ENCODE data around the gene RELL1.

The RELL1 gene

GRCh38 chr4:37717576-37717975, 31.4 kb upstream of the RELL1 start:
- no peak for TF ChIP-seq CTCF (IDR thresholded peaks at IDR 0.05; ENCODE audit: low read depth, low read length)
- no peak overlapping the region for H3K4me3 ChIP-seq (replicated peaks in 1 of 2; ENCODE audit: low read depth in 2 of 2, low read length in 2 of 2)
- peak; percentile 65 to 76 for DNase-seq (ENCODE audit: low read depth in 2 of 2)

- no peak for TF ChIP-seq CTCF (IDR thresholded peaks at IDR 0.05; ENCODE audit: low read depth, low read length)
- H3K4me3 ChIP-seq (replicated peaks in 1 of 2; ENCODE audit: low read depth in 2 of 2, low read length in 2 of 2), result no peak overlapping the region
- DNase-seq (ENCODE audit: low read depth in 2 of 2), result peak; percentile 51 to 65
Measured at GRCh38 chr4:37715889-37716402, 29.8 kb upstream of the RELL1 start.

GRCh38 chr4:37710491-37710890, 24.3 kb upstream of the RELL1 start:
- no peak overlapping the region for H3K4me3 ChIP-seq (replicated peaks in 1 of 2; ENCODE audit: low read depth in 2 of 2, low read length in 2 of 2)
- no peak for TF ChIP-seq CTCF (IDR thresholded peaks at IDR 0.05; ENCODE audit: low read depth, low read length)
- DNase-seq (ENCODE audit: low read depth in 2 of 2), result no peak

- no peak for TF ChIP-seq CTCF (IDR thresholded peaks at IDR 0.05; ENCODE audit: low read depth, low read length)
- no peak for DNase-seq (ENCODE audit: low read depth in 2 of 2)
- H3K4me3 ChIP-seq (replicated peaks in 1 of 2; ENCODE audit: low read depth in 2 of 2, low read length in 2 of 2), result no peak overlapping the region
Measured at GRCh38 chr4:37706032-37706431, 19.9 kb upstream of the RELL1 start.

- TF ChIP-seq CTCF (IDR thresholded peaks at IDR 0.05; ENCODE audit: low read depth, low read length), result no peak
- H3K4me3 ChIP-seq (replicated peaks in 1 of 2; ENCODE audit: low read depth in 2 of 2, low read length in 2 of 2), result no peak overlapping the region
Measured at GRCh38 chr4:37705571-37705970, 19.4 kb upstream of the RELL1 start.

GRCh38 chr4:37699868-37700481, 13.8 kb upstream of the RELL1 start:
- no peak for DNase-seq (ENCODE audit: low read depth in 2 of 2)
- no peak overlapping the region for H3K4me3 ChIP-seq (replicated peaks in 1 of 2; ENCODE audit: low read depth in 2 of 2, low read length in 2 of 2)
- TF ChIP-seq CTCF (IDR thresholded peaks at IDR 0.05; ENCODE audit: low read depth, low read length), result no peak

More at GRCh38 chr4:37705571-37705970, 19.4 kb upstream of the RELL1 start:
- DNase-seq (ENCODE audit: low read depth in 2 of 2), result no peak

GRCh38 chr4:37697566-37697965, 11.4 kb upstream of the RELL1 start:
- no peak for DNase-seq (ENCODE audit: low read depth in 2 of 2)
- TF ChIP-seq CTCF (IDR thresholded peaks at IDR 0.05; ENCODE audit: low read depth, low read length), result no peak
- no peak overlapping the region for H3K4me3 ChIP-seq (replicated peaks in 1 of 2; ENCODE audit: low read depth in 2 of 2, low read length in 2 of 2)

Measured in cardiac fibroblast (primary cell).